NT2/D1 (cell line): ENCODE results near the gene ATP1A4.

ENCODE experiments used
- SUZ12 ChIP-seq: IDR thresholded peaks from 2 replicates; pipeline ENCODE4 v1.6.1; 2011; ENCODE audit not compliant: insufficient read length, insufficient read depth; ENCODE audit errors: extremely low read depth
- ZNF274 ChIP-seq: IDR thresholded peaks from 2 replicates; pipeline ENCODE4 v1.6.1; 2011; ENCODE audit warnings: mild to moderate bottlenecking, low read depth, low read length

DNA sequence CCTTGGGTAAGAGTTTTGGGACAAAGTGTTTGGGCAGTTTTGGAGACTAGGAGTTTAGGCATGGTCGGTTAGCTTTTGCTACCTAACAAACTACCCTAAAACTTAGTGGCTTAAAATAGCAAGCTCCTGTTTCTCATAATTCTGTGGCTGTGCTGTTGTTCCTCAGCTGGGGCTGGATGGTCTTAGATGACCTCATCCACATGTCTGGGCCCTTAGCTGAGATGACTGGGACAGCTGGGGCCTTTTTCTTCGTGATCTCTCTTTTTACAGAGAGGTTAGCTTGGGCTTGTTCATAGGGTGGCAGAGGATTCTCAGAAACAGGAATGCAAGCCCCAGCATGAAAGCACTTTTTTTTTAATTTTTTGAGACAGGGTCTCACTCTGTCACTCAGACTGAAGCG, 6.6 kb downstream of the ATP1A4 start:
- TF ChIP-seq SUZ12 (no peak), ZNF274 (no peak)
